ENCODE data around the gene GAB1.

Gene GAB1

DNA sequence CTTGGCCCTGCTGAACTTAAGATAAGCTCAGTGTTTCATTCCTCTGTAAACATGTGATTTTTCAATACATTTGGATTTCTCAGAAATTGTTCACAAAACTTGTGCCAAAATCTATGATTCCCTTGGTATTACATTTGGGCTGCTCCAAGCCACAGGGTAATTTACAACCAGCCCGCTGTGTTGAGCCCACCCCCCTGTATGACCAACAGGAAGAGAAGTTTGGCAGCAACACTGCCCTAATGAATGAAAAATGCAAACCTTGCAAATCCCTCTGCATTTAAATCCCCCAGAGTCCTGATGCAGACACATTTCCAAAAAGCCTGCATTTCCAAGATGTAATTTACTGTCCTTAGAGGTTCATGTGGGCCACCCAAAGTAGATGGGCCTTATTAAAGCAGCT lies 34.1 kb upstream of the GAB1 start:
- Histone ChIP-seq H3K9ac (ENCODE audit: low read depth in 1 of 2, low read length in 2 of 2) (no peak overlapping the region), H3K4me1 (ENCODE audit: control insufficient read depth in 2 of 2, insufficient read depth in 2 of 2, low read length in 2 of 2) (peaks cover 0 to 5% of the 10 kb centered on the region in 2 donors), H3K4me3 (ENCODE audit: low read length in 2 of 2) (no peak overlapping the region), H3K9me3 (ENCODE audit: control insufficient read depth in 2 of 2, low read length in 2 of 2) (no peaks in the 10 kb centered on the region), H3K27me3 (ENCODE audit: control insufficient read depth in 2 of 2, insufficient read depth in 2 of 2, low read length in 2 of 2) (no peaks in the 10 kb centered on the region), H3K36me3 (ENCODE audit: control insufficient read depth in 2 of 2, insufficient read depth in 2 of 2, low read length in 2 of 2) (no peaks in the 10 kb centered on the region), H3K27ac (ENCODE audit: low read depth in 2 of 2, low read length in 2 of 2) (no peak overlapping the region)

DNA sequence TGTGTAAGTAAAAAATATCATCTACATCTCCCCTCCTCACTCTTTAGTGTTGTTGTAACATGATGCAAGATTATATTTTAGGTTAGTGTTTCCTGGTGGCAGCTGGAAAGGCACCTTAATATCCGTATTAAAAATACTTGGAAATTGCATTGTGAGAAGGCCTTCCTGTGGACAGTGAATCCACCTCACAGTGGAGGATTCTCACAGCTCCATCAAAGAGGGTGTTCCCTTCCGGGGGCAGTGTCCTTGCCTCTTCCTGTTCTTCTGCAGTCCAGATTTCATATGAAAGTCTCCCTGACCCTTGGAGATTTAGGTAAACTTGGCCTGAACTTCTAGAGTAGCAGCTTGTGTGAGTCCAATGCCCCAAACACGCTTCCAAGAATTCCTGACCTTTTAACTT lies 29.9 kb upstream of the GAB1 start:
- H3K9me3 ChIP-seq (ENCODE audit: control insufficient read depth in 2 of 2, low read length in 2 of 2), result no peaks in the 10 kb centered on the region
- H3K4me3 ChIP-seq (ENCODE audit: low read length in 2 of 2), result no peak overlapping the region
- H3K4me1 ChIP-seq (ENCODE audit: control insufficient read depth in 2 of 2, insufficient read depth in 2 of 2, low read length in 2 of 2), result peaks cover 0 to 5% of the 10 kb centered on the region in 2 donors
- no peak overlapping the region for H3K27ac ChIP-seq (ENCODE audit: low read depth in 2 of 2, low read length in 2 of 2)
- H3K9ac ChIP-seq (ENCODE audit: low read depth in 1 of 2, low read length in 2 of 2), result no peak overlapping the region
- H3K36me3 ChIP-seq (ENCODE audit: control insufficient read depth in 2 of 2, insufficient read depth in 2 of 2, low read length in 2 of 2), result no peaks in the 10 kb centered on the region
- no peaks in the 10 kb centered on the region for H3K27me3 ChIP-seq (ENCODE audit: control insufficient read depth in 2 of 2, insufficient read depth in 2 of 2, low read length in 2 of 2)

GRCh38 chr4:143307531-143307930 lies 29.1 kb upstream of the GAB1 start:
- H3K9ac ChIP-seq (ENCODE audit: low read depth in 1 of 2, low read length in 2 of 2), result no peak overlapping the region
- H3K36me3 ChIP-seq (ENCODE audit: control insufficient read depth in 2 of 2, insufficient read depth in 2 of 2, low read length in 2 of 2), result no peaks in the 10 kb centered on the region
- H3K9me3 ChIP-seq (ENCODE audit: control insufficient read depth in 2 of 2, low read length in 2 of 2), result no peaks in the 10 kb centered on the region
- peaks cover 0 to 5% of the 10 kb centered on the region in 2 donors for H3K4me1 ChIP-seq (ENCODE audit: control insufficient read depth in 2 of 2, insufficient read depth in 2 of 2, low read length in 2 of 2)
- no peak overlapping the region for H3K4me3 ChIP-seq (ENCODE audit: low read length in 2 of 2)
- H3K27me3 ChIP-seq (ENCODE audit: control insufficient read depth in 2 of 2, insufficient read depth in 2 of 2, low read length in 2 of 2), result no peaks in the 10 kb centered on the region
- H3K27ac ChIP-seq (ENCODE audit: low read depth in 2 of 2, low read length in 2 of 2), result peak overlapping the region in 1 of 2 donors; percentile 41

DNA sequence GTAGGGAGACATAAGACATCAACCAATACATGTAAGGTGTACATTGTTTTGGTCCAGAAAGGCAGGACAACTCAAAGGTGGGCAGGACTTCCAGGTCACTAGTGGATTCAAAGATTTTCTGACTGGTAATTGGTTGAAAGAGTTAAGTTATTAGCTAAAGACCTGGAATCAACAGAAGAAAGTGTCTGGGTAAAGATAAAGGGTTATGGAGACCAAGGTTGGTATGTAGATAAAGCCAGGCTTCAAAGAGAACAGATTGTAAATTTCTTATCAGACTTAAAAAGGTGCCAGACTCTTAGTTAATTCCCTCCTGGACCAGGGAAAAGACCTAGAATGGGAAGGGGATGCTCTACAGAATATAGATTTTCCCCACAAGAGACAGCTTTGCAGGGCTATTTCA lies 28.3 kb upstream of the GAB1 start:
- Histone ChIP-seq H3K4me3 (ENCODE audit: low read length in 2 of 2) (no peak overlapping the region), H3K9ac (ENCODE audit: low read depth in 1 of 2, low read length in 2 of 2) (no peak overlapping the region), H3K4me1 (ENCODE audit: control insufficient read depth in 2 of 2, insufficient read depth in 2 of 2, low read length in 2 of 2) (peaks cover 0 to 5% of the 10 kb centered on the region in 2 donors), H3K27me3 (ENCODE audit: control insufficient read depth in 2 of 2, insufficient read depth in 2 of 2, low read length in 2 of 2) (no peaks in the 10 kb centered on the region), H3K9me3 (ENCODE audit: control insufficient read depth in 2 of 2, low read length in 2 of 2) (no peaks in the 10 kb centered on the region), H3K27ac (ENCODE audit: low read depth in 2 of 2, low read length in 2 of 2) (no peak overlapping the region), H3K36me3 (ENCODE audit: control insufficient read depth in 2 of 2, insufficient read depth in 2 of 2, low read length in 2 of 2) (no peaks in the 10 kb centered on the region)

GRCh38 chr4:143311924-143312323 lies 24.8 kb upstream of the GAB1 start:
- H3K4me1 ChIP-seq (ENCODE audit: control insufficient read depth in 2 of 2, insufficient read depth in 2 of 2, low read length in 2 of 2), result peaks cover 0 to 5% of the 10 kb centered on the region in 2 donors
- H3K9ac ChIP-seq (ENCODE audit: low read depth in 1 of 2, low read length in 2 of 2), result no peak overlapping the region
- no peaks in the 10 kb centered on the region for H3K9me3 ChIP-seq (ENCODE audit: control insufficient read depth in 2 of 2, low read length in 2 of 2)
- no peak overlapping the region for H3K27ac ChIP-seq (ENCODE audit: low read depth in 2 of 2, low read length in 2 of 2)
- no peak overlapping the region for H3K4me3 ChIP-seq (ENCODE audit: low read length in 2 of 2)
- no peaks in the 10 kb centered on the region for H3K36me3 ChIP-seq (ENCODE audit: control insufficient read depth in 2 of 2, insufficient read depth in 2 of 2, low read length in 2 of 2)
- H3K27me3 ChIP-seq (ENCODE audit: control insufficient read depth in 2 of 2, insufficient read depth in 2 of 2, low read length in 2 of 2), result no peaks in the 10 kb centered on the region

- no peaks in the 10 kb centered on the region for H3K36me3 ChIP-seq (ENCODE audit: control insufficient read depth in 2 of 2, insufficient read depth in 2 of 2, low read length in 2 of 2)
- no peaks in the 10 kb centered on the region for H3K4me1 ChIP-seq (ENCODE audit: control insufficient read depth in 2 of 2, insufficient read depth in 2 of 2, low read length in 2 of 2)
- H3K9ac ChIP-seq (ENCODE audit: low read depth in 1 of 2, low read length in 2 of 2), result no peak overlapping the region
- H3K27ac ChIP-seq (ENCODE audit: low read depth in 2 of 2, low read length in 2 of 2), result no peak overlapping the region
- no peaks in the 10 kb centered on the region for H3K27me3 ChIP-seq (ENCODE audit: control insufficient read depth in 2 of 2, insufficient read depth in 2 of 2, low read length in 2 of 2)
- H3K4me3 ChIP-seq (ENCODE audit: low read length in 2 of 2), result no peak overlapping the region
- no peaks in the 10 kb centered on the region for H3K9me3 ChIP-seq (ENCODE audit: control insufficient read depth in 2 of 2, low read length in 2 of 2)
These were observed 23.2 kb upstream of the GAB1 start for GRCh38 chr4:143313521-143313920.

- Histone ChIP-seq H3K9ac (ENCODE audit: low read depth in 1 of 2, low read length in 2 of 2) (no peak overlapping the region), H3K4me1 (ENCODE audit: control insufficient read depth in 2 of 2, insufficient read depth in 2 of 2, low read length in 2 of 2) (no peaks in the 10 kb centered on the region), H3K9me3 (ENCODE audit: control insufficient read depth in 2 of 2, low read length in 2 of 2) (no peaks in the 10 kb centered on the region)
These were observed 22.7 kb upstream of the GAB1 start for GRCh38 chr4:143313996-143314395.

DNA sequence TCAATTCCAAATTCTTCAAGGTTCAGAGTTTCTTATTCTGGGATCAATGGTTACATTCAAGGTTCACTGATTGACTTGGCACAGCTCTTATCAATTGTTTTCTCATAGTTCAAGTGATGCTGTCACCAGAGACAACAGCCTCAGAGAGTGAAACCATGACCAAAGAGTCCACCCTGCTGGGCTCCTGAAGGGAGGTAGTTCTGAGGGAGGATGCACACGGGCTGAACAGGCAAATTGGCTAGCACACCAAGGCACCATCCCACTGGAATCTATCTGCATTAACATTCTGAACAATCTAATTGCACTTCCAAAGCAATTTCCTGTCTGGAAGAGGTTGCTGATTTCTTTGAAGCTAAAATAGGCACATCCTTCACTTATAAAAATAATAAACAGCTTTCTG lies 16.6 kb upstream of the GAB1 start:
- Histone ChIP-seq H3K27ac (ENCODE audit: low read depth in 2 of 2, low read length in 2 of 2) (no peak overlapping the region), H3K36me3 (ENCODE audit: control insufficient read depth in 2 of 2, insufficient read depth in 2 of 2, low read length in 2 of 2) (no peaks in the 10 kb centered on the region), H3K4me1 (ENCODE audit: control insufficient read depth in 2 of 2, insufficient read depth in 2 of 2, low read length in 2 of 2) (no peaks in the 10 kb centered on the region), H3K4me3 (ENCODE audit: low read length in 2 of 2) (no peak overlapping the region), H3K9me3 (ENCODE audit: control insufficient read depth in 2 of 2, low read length in 2 of 2) (no peaks in the 10 kb centered on the region), H3K27me3 (ENCODE audit: control insufficient read depth in 2 of 2, insufficient read depth in 2 of 2, low read length in 2 of 2) (no peaks in the 10 kb centered on the region), H3K9ac (ENCODE audit: low read depth in 1 of 2, low read length in 2 of 2) (no peak overlapping the region)

More at GRCh38 chr4:143313996-143314395, 22.7 kb upstream of the GAB1 start:
- H3K27me3 ChIP-seq (ENCODE audit: control insufficient read depth in 2 of 2, insufficient read depth in 2 of 2, low read length in 2 of 2), result no peaks in the 10 kb centered on the region
- H3K4me3 ChIP-seq (ENCODE audit: low read length in 2 of 2), result no peak overlapping the region
- no peak overlapping the region for H3K27ac ChIP-seq (ENCODE audit: low read depth in 2 of 2, low read length in 2 of 2)
- no peaks in the 10 kb centered on the region for H3K36me3 ChIP-seq (ENCODE audit: control insufficient read depth in 2 of 2, insufficient read depth in 2 of 2, low read length in 2 of 2)

DNA sequence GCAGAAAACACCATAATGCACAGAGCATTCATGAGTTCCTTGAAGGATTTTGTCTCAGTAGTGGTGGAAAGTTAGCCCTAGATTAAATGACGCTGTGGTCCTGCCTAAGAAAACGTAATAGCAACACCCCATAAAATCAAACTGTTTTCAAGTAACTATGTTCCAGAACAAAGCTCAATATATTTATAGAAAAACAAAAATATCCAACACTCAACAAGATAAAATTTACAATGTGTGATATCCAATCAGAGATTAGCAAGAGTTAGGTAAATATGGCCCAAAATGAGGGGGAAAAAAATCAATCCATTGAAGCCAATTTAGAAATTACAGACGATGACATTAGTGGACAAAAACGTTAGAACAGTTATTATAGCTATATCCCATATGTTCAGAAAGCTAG lies 9.9 kb upstream of the GAB1 start:
- H3K9me3 ChIP-seq (ENCODE audit: control insufficient read depth in 2 of 2, low read length in 2 of 2), result no peaks in the 10 kb centered on the region
- no peak overlapping the region for H3K4me3 ChIP-seq (ENCODE audit: low read length in 2 of 2)
- no peak overlapping the region for H3K27ac ChIP-seq (ENCODE audit: low read depth in 2 of 2, low read length in 2 of 2)
- no peaks in the 10 kb centered on the region for H3K27me3 ChIP-seq (ENCODE audit: control insufficient read depth in 2 of 2, insufficient read depth in 2 of 2, low read length in 2 of 2)
- no peaks in the 10 kb centered on the region for H3K36me3 ChIP-seq (ENCODE audit: control insufficient read depth in 2 of 2, insufficient read depth in 2 of 2, low read length in 2 of 2)
- no peaks in the 10 kb centered on the region for H3K4me1 ChIP-seq (ENCODE audit: control insufficient read depth in 2 of 2, insufficient read depth in 2 of 2, low read length in 2 of 2)
- H3K9ac ChIP-seq (ENCODE audit: low read depth in 1 of 2, low read length in 2 of 2), result no peak overlapping the region

- no peaks in the 10 kb centered on the region for H3K4me1 ChIP-seq (ENCODE audit: control insufficient read depth in 2 of 2, insufficient read depth in 2 of 2, low read length in 2 of 2)
- no peak overlapping the region for H3K4me3 ChIP-seq (ENCODE audit: low read length in 2 of 2)
- no peaks in the 10 kb centered on the region for H3K36me3 ChIP-seq (ENCODE audit: control insufficient read depth in 2 of 2, insufficient read depth in 2 of 2, low read length in 2 of 2)
- H3K27me3 ChIP-seq (ENCODE audit: control insufficient read depth in 2 of 2, insufficient read depth in 2 of 2, low read length in 2 of 2), result no peaks in the 10 kb centered on the region
- H3K9ac ChIP-seq (ENCODE audit: low read depth in 1 of 2, low read length in 2 of 2), result no peak overlapping the region
- H3K9me3 ChIP-seq (ENCODE audit: control insufficient read depth in 2 of 2, low read length in 2 of 2), result no peaks in the 10 kb centered on the region
- no peak overlapping the region for H3K27ac ChIP-seq (ENCODE audit: low read depth in 2 of 2, low read length in 2 of 2)
These were observed 6.7 kb upstream of the GAB1 start for GRCh38 chr4:143329985-143330384.

Data from mucosa of rectum (tissue), 2 donors.